HG03095 (cell line): ENCODE measurements around the gene CLIC5.

ENCODE experiments used
- ATAC-seq: cut with Tn5 transposase; IDR thresholded peaks from one replicate; pipeline ENCODE4 v1.9.1; 2021; ENCODE audit warnings: moderate library complexity; ENCODE audit not compliant: unreplicated experiment

The CLIC5 gene

GRCh38 chr6:46000905-46001304 is 14.8 kb downstream of the CLIC5 start:
- ATAC-seq: no peak

GRCh38 chr6:45998524-45998923 is 17.1 kb downstream of the CLIC5 start:
- no peak for ATAC-seq

- ATAC-seq: no peak
Observed at GRCh38 chr6:45997875-45998506, 17.7 kb downstream of the CLIC5 start.

- ATAC-seq: no peak
Observed at GRCh38 chr6:45991189-45991588, 24.5 kb downstream of the CLIC5 start.

GRCh38 chr6:45990162-45990561 is 25.5 kb downstream of the CLIC5 start:
- no peak for ATAC-seq

- no peak for ATAC-seq
Observed at GRCh38 chr6:45988635-45989034, 27.0 kb downstream of the CLIC5 start.

- no peak for ATAC-seq
Observed at GRCh38 chr6:45987856-45988255, 27.8 kb downstream of the CLIC5 start.

- ATAC-seq: no peak
Observed at GRCh38 chr6:45986746-45987274, 28.9 kb downstream of the CLIC5 start.

- no peak for ATAC-seq
Observed at GRCh38 chr6:45984788-45985425, 30.8 kb downstream of the CLIC5 start.

- no peak for ATAC-seq
Observed at GRCh38 chr6:45984347-45984746, 31.3 kb downstream of the CLIC5 start.

GRCh38 chr6:45983062-45983461 is 32.6 kb downstream of the CLIC5 start:
- ATAC-seq: no peak

GRCh38 chr6:45982280-45983036 is 33.2 kb downstream of the CLIC5 start:
- no peak for ATAC-seq

- no peak for ATAC-seq
Observed at GRCh38 chr6:45981046-45981445, 34.6 kb downstream of the CLIC5 start.

GRCh38 chr6:45979311-45979710 is 36.3 kb downstream of the CLIC5 start:
- ATAC-seq: no peak

GRCh38 chr6:45974596-45974995 is 41.1 kb downstream of the CLIC5 start:
- no peak for ATAC-seq

GRCh38 chr6:45972795-45973503 is 42.7 kb downstream of the CLIC5 start:
- ATAC-seq: no peak

GRCh38 chr6:45971287-45971686 is 44.4 kb downstream of the CLIC5 start:
- no peak for ATAC-seq

GRCh38 chr6:45970326-45970725 is 45.3 kb downstream of the CLIC5 start:
- ATAC-seq: no peak

- ATAC-seq: no peak
Observed at GRCh38 chr6:45969883-45970282, 45.8 kb downstream of the CLIC5 start.

GRCh38 chr6:45969026-45969425 is 46.6 kb downstream of the CLIC5 start:
- ATAC-seq: no peak

- no peak for ATAC-seq
Observed at GRCh38 chr6:45967363-45967762, 48.3 kb downstream of the CLIC5 start.
